D721Med (cell line): ENCODE measurements around the gene IGF1R.
A peak's percentile ranks its signal among the peaks of the same experiment; 100 is the strongest.

Experiments
- DNase-seq: peaks from one replicate; pipeline ENCODE4 v3.0.0; 2011; ENCODE audit warnings: low spot score; ENCODE audit not compliant: insufficient read length
- FAIRE-seq: peaks from 2 replicates; lab custom pipeline; 2011; peaks lifted over from hg19 to GRCh38; lab: Jason Lieb, UNC
- CTCF ChIP-seq: IDR thresholded peaks from 2 replicates; pipeline ENCODE4 v1.5.1; 2012; ENCODE audit warnings: mild to moderate bottlenecking, control low read depth; ENCODE audit not compliant: insufficient read depth; ENCODE audit errors: missing control alignments

The IGF1R gene

DNA sequence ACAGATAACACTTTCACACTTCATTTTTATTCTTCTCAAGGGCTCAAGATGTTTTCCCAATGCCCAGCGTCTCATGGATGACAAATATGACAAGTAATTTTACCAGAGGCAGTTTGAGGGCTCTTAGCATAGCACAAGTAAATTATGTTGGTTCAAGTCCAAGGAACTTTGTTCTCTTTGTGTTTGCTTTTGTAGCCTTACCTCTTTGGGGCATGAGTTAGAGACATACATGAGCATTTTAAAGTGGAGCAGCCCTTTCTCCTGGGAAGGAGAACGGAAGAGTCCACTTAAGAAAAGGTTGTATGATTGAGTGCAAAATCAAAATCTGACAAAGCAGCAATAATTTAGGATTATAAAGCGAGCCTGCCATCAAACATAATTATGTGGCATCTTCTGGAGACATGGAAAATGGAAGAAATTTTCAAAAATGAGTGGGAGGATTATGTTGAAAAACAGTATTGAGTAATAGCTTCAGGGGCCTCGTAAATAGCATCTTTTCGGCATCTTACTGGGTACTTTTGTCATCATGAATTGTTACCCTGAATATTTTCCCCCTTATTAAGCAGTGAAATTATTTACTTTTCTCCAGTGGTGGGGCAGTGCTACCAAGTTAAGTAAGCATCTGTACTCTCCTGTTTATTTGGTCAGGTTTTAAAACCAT, 293.4 kb downstream of the IGF1R start:
- no peak for TF ChIP-seq CTCF
- DNase-seq (no peak), FAIRE-seq (no peak)

DNA sequence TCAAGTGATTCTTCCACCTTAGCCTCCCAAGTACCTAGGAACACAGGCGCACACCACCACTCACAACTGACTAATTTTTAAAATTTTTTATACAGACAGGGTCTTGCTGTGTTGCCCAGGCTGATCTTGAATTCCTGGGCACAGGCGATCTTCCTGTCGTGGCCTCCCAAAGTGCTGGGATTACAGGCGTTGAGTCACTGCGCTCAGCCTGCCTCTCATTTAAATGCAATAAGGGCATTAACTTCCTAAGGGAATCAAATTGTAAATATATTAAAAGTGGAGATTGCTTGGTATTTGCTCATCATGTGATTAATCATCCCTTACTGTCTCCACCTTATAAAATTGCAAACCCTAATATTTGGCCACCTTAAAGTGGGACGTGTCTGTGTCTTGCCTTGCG, 294.1 kb downstream of the IGF1R start:
- TF ChIP-seq CTCF = no peak
- FAIRE-seq = no peak
- no peak for DNase-seq

GRCh38 chr15:98943051-98943508, 294.7 kb downstream of the IGF1R start:
- TF ChIP-seq CTCF = no peak
- no peak for FAIRE-seq
- no peak for DNase-seq

DNA sequence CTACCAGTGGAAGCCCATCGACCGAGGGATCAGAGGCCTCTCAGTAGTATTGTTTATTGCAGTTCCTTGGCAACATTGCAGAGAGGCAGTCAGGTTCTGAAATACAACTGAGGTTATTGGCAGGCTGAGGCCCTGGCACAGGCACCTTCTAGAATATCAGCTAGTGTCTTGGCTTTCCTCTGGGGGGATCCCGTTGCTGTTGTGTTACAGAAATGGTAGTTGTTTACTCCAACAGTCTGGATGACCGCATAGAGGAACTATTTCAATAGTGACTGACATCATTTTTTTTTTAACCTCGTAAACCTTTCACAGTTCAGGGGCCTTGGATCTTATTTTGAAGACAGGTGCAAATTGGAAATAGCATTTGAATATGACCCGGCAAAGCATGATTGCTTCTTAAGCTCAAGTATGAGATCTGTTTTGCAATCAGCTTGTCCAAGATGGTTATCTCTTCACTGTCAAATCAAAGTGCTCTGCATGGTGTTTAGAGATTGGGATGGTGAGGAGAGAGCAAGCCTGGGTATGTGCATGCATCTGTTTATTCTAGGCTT, 295.3 kb downstream of the IGF1R start:
- no peak for TF ChIP-seq CTCF
- DNase-seq = no peak
- no peak for FAIRE-seq

- TF ChIP-seq CTCF = no peak
- DNase-seq (peak; percentile 74), FAIRE-seq (no peak)
Measured at GRCh38 chr15:98946301-98947255, 298.2 kb downstream of the IGF1R start.

DNA sequence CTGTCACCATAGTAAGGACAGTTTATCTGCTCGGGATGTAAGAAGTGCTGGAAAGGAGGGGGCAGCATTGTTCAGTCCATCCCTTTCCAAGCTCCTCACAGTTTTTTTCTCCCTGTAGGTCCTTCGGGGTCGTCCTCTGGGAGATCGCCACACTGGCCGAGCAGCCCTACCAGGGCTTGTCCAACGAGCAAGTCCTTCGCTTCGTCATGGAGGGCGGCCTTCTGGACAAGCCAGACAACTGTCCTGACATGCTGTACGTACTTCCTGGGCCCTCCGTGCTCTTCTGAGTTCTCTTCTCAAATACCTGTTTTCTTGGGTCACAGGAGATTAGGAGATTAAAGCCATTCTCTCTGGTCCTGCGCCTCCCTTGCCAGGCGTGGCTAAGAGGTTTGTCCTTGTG, 300.1 kb downstream of the IGF1R start:
- DNase-seq = no peak
- TF ChIP-seq CTCF = no peak
- no peak for FAIRE-seq

GRCh38 chr15:98948941-98949340, 300.6 kb downstream of the IGF1R start:
- DNase-seq = no peak
- FAIRE-seq = no peak
- no peak for TF ChIP-seq CTCF
